ENCODE measurements around the gene IPO9.

DNA sequence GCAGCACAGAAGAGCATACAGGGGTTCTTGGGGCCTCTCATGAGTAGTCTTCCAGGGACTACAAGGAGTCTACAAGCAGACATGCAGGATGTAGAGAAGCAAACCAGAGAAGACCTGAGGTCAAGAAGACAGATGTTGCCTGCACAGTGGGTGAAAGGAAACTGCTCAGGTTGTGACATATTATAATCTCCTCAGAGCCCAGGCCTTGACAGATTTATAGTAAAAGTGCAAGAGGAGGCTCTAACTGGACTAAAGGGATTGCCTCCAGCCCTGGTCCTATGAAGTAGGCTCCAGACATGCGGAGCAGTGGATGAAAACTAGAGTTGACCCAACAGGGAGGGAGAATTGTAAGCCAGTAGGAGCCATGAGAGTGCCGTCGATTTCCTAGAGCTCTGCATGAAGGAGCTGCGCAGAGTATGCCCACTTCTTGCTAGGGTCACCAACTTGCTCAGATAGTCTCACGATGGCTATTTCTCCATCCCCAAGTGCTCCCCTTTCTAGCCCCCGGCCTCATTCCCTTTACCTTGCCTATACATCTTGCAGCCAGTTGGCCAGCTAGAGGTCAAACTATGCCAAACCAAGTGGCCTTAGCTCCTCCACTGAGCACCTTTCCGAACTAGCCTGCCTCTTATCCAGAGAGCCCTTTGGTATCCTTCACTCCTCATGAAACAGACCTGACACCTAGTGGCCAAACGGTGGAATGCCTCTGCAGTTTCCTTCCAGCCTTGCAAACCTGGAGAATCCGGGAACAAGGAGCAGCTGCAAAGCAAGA, 36.2 kb upstream of the IPO9 start:
- TF ChIP-seq, protein P1, sequence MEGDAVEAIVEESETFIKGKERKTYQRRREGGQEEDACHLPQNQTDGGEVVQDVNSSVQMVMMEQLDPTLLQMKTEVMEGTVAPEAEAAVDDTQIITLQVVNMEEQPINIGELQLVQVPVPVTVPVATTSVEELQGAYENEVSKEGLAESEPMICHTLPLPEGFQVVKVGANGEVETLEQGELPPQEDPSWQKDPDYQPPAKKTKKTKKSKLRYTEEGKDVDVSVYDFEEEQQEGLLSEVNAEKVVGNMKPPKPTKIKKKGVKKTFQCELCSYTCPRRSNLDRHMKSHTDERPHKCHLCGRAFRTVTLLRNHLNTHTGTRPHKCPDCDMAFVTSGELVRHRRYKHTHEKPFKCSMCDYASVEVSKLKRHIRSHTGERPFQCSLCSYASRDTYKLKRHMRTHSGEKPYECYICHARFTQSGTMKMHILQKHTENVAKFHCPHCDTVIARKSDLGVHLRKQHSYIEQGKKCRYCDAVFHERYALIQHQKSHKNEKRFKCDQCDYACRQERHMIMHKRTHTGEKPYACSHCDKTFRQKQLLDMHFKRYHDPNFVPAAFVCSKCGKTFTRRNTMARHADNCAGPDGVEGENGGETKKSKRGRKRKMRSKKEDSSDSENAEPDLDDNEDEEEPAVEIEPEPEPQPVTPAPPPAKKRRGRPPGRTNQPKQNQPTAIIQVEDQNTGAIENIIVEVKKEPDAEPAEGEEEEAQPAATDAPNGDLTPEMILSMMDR (IDR thresholded peaks at IDR 0.05): peak; percentile 82 to 96 (median 96)
- TF ChIP-seq POLR2AphosphoS5 (IDR thresholded peaks at IDR 0.05) (peak; percentile 54), POLR2A (IDR thresholded peaks at IDR 0.05) (no peak)

Data from prostate gland (tissue), 2 donors.